ENCODE results near the gene RYR1.

GRCh38 chr19:38617283-38617763 is 183.8 kb downstream of the RYR1 start:
- TF ChIP-seq, protein P1, sequence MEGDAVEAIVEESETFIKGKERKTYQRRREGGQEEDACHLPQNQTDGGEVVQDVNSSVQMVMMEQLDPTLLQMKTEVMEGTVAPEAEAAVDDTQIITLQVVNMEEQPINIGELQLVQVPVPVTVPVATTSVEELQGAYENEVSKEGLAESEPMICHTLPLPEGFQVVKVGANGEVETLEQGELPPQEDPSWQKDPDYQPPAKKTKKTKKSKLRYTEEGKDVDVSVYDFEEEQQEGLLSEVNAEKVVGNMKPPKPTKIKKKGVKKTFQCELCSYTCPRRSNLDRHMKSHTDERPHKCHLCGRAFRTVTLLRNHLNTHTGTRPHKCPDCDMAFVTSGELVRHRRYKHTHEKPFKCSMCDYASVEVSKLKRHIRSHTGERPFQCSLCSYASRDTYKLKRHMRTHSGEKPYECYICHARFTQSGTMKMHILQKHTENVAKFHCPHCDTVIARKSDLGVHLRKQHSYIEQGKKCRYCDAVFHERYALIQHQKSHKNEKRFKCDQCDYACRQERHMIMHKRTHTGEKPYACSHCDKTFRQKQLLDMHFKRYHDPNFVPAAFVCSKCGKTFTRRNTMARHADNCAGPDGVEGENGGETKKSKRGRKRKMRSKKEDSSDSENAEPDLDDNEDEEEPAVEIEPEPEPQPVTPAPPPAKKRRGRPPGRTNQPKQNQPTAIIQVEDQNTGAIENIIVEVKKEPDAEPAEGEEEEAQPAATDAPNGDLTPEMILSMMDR (IDR thresholded peaks at IDR 0.05; ENCODE audit: insufficient read depth, low read length): no peak
- no peak for TF ChIP-seq REST (IDR thresholded peaks at IDR 0.05; ENCODE audit: insufficient replicate concordance, low read depth)
- no peak for TF ChIP-seq POLR2AphosphoS5 (IDR thresholded peaks at IDR 0.05; ENCODE audit: low read depth)
- no peak for TF ChIP-seq GABPA (IDR thresholded peaks at IDR 0.05; ENCODE audit: low read depth)
- TF ChIP-seq SPI1 (IDR thresholded peaks at IDR 0.05; ENCODE audit: borderline replicate concordance, low read depth): no peak

Measured in HL-60 (cell line).